Astrocyte of the cerebellum (primary cell): ENCODE data around the gene OR6B1.

Experiments used
- DNase-seq: peaks from one replicate; pipeline ENCODE4 v3.0.0-alpha.2; 2011; ENCODE audit warnings: low read depth
- H3K4me3 ChIP-seq: 2 replicates; pipeline ENCODE4 v1.5.1; 2011; ENCODE audit warnings: mild to moderate bottlenecking, low read depth, low read length, moderate library complexity
- in situ Hi-C: cut with HindIII; loops from 2 replicates; pipeline ENCODE4 v1.10.0; 2017; ENCODE audit warnings: low sequenced_read_pairs
- TF ChIP-seq, protein P1 (sequence below): IDR thresholded peaks from 2 replicates; pipeline ENCODE4 v1.5.1; 2012; ENCODE audit warnings: low read length, low read depth, moderate library complexity, mild to moderate bottlenecking; ENCODE audit errors: missing control alignments

The OR6B1 gene

DNA sequence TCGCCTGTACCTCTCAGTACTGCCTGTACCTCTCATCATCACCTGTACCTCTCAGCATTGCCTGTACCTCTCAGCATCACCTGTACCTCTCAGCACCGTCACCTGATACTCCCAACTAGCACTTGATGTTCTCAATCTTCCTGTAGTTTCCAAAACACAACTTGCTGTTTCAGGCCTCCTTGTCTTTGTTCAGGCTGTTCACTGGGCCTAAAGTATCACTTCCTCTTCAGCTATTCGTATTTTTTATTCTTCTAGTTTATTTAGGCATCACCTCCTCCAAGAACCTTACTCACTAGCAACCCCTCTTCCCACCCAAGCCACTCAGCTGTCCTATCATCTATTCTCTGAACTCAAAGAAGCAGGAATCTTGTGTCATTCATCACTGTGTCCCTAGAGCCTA, 24.1 kb downstream of the OR6B1 start:
- TF ChIP-seq, protein P1, sequence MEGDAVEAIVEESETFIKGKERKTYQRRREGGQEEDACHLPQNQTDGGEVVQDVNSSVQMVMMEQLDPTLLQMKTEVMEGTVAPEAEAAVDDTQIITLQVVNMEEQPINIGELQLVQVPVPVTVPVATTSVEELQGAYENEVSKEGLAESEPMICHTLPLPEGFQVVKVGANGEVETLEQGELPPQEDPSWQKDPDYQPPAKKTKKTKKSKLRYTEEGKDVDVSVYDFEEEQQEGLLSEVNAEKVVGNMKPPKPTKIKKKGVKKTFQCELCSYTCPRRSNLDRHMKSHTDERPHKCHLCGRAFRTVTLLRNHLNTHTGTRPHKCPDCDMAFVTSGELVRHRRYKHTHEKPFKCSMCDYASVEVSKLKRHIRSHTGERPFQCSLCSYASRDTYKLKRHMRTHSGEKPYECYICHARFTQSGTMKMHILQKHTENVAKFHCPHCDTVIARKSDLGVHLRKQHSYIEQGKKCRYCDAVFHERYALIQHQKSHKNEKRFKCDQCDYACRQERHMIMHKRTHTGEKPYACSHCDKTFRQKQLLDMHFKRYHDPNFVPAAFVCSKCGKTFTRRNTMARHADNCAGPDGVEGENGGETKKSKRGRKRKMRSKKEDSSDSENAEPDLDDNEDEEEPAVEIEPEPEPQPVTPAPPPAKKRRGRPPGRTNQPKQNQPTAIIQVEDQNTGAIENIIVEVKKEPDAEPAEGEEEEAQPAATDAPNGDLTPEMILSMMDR, result no peak
- in situ Hi-C loops, result no loop called here
- DNase-seq, result no peak

DNA sequence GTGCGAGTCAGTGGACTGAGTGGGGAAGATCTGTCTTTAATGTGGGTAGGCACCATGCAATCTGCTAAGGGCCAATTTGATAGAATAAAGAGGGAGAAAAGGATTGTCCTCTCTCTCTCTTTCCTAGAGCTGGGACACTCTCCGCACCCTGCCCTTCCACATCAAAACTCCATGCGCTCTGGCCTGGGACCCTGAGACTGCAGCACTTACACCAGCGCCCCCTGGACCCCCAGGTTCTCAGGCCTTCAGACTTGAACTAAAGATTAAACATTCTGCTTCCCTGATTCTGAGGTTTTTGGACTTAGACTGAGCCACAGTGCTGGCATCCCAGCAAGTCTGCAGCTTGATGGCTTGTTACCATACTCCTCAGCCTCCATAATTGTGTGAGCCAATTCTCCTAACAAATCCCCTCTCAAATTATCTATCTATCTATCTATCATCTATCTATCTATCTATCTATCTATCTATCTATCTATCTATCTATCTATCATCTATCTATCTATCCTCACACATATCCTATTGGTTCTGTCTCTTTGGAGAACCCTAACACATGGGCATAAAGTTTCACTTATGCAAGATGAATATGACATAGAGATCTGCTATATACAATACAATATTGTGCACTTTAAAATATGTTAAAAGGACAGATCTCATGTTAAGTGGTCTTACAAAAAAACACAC, 26.2 kb downstream of the OR6B1 start:
- in situ Hi-C loops, result no loop called here
- TF ChIP-seq, protein P1, result no peak
- no peak for DNase-seq
- no peak overlapping the region for H3K4me3 ChIP-seq

More for the DNA sequence above, 24.1 kb downstream of the OR6B1 start:
- no peak overlapping the region for H3K4me3 ChIP-seq

DNA sequence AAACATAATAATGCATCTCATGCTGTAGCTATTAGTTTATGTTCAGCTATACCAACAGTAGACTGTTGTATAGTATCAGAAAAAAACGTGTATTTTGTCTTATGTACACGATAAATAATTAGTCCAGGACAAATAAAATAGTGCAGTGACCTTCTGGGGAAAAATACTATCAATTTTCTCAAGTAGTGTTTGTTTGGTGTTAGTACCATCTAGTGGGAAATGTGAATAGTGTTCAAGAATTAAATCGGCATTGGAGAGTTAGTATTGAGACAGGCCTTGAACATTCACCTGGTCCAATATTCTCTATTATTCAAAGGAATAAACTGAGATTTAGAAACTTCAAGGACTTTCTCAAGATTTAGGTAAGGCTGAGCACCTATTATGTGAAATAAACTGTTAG, 26.9 kb downstream of the OR6B1 start:
- no peak overlapping the region for H3K4me3 ChIP-seq
- peak; percentile 35 for DNase-seq
- TF ChIP-seq, protein P1, result no peak
- in situ Hi-C loops, result no loop called here

DNA sequence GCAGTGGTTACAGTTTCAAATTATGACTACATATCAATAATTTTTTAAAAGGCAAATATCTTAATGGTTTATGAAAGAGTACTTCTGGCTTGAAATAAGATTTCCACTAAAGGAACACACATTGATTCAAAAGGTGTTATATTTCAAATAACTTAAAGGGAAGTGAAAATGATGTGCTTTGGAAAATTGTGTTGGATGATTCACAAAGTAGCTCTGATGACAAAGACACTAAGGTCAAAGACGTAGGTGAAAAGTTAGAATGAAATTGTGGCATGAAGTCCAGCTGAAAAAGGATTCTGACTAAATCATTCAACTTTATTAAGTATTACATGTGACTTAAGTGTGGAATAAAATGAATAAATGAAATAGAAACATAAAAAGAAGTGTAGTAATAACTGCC, 27.9 kb downstream of the OR6B1 start:
- no peak for DNase-seq
- no peak overlapping the region for H3K4me3 ChIP-seq
- TF ChIP-seq, protein P1, result no peak
- in situ Hi-C loops, result no loop called here

DNA sequence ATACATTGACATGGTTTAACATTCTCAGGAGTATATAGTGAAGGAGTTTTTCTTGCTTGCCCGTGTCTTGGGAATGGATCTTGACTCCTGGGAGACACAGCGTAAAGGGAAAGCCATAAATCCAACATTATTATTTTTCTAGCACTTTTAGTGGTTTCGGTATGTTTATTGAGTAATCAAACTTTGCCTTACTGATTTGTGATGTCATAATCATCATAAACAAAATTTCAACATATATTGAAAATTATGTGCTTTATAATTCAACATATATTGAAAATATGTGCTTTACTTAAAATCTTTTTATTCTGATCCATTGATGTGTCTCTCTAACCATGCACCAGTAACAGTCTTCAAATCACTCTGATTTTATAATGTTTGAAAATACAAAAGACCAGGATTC, 28.4 kb downstream of the OR6B1 start:
- in situ Hi-C loops, result no loop called here
- no peak overlapping the region for H3K4me3 ChIP-seq
- TF ChIP-seq, protein P1, result no peak
- no peak for DNase-seq

DNA sequence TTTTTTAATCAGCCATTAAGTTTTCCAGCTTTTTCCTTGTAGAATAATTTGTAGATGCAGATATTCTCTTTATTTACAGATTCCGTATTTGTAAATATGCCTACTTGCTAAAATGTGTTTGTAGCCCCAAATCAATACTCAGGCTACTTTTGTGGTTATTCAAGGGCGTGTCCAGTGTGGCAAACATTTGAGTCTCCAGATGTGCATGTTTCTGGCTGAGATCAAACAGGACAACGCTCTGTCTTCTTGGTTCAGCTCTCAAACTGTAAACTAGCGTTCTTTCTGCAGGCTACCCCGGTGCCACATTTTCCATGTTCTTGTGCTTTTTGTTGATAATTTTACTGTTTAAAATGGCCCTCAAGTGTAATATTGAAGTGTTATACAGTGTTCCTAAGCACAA, 32.4 kb downstream of the OR6B1 start:
- TF ChIP-seq, protein P1, result no peak
- H3K4me3 ChIP-seq, result no peak overlapping the region
- DNase-seq, result no peak
- in situ Hi-C loops, result no loop called here
